GM06990 (cell line): ENCODE data around the gene MMP20.

Experiments
- DNase-seq: peaks from one replicate; pipeline ENCODE4 v3.0.0-alpha.2; 2011; ENCODE audit not compliant: insufficient read length; ENCODE audit errors: extremely low read depth
- H3K27me3 ChIP-seq: replicated peaks from 2 replicates; pipeline ENCODE4 v1.6.0; 2011; ENCODE audit warnings: low read length; ENCODE audit not compliant: control insufficient read depth, insufficient read depth
- H3K36me3 ChIP-seq: 2 replicates; pipeline ENCODE4 v1.5.1; 2011; ENCODE audit warnings: low read length; ENCODE audit not compliant: control insufficient read depth, insufficient read depth
- H3K4me3 ChIP-seq: replicated peaks from 2 replicates; pipeline ENCODE4 v1.5.1; 2011; ENCODE audit warnings: low read depth, mild to moderate bottlenecking, control low read depth, low read length
- CTCF ChIP-seq: IDR thresholded peaks from 2 replicates; pipeline ENCODE4 v1.5.1; 2011; ENCODE audit warnings: low read length, control low read depth, mild to moderate bottlenecking, inconsistent platforms; ENCODE audit not compliant: insufficient read depth, poor library complexity, severe bottlenecking

MMP20 gene

GRCh38 chr11:102625177-102625576 is at the start of gene MMP20:
Gene MMP20, minus strand, starts transcription at chr11:102625332. Its CDS starts 13 bp downstream, at chr11:102625319.
- Histone ChIP-seq H3K4me3 (no peak within 1 kb of the TSS), H3K27me3 (peaks cover 2% of the 10 kb centered on the region), H3K36me3 (no peaks in the 10 kb centered on the region)
- TF ChIP-seq CTCF: no peak
- no peak for DNase-seq

- TF ChIP-seq CTCF: no peak
- Histone ChIP-seq H3K4me3 (no peak overlapping the region), H3K36me3 (no peaks in the 10 kb centered on the region), H3K27me3 (no peaks in the 10 kb centered on the region)
- DNase-seq: no peak
Measured at GRCh38 chr11:102669664-102670063, 44.5 kb upstream of the MMP20 start.

- no peaks in the 10 kb centered on the region; the same call in 1 of the 2 replicates for H3K27me3 ChIP-seq
- no peak overlapping the region for H3K4me3 ChIP-seq
- TF ChIP-seq CTCF: peak; percentile 89
- no peak for DNase-seq
- no peaks in the 10 kb centered on the region for H3K36me3 ChIP-seq
Measured at GRCh38 chr11:102666331-102666957, 41.3 kb upstream of the MMP20 start.

GRCh38 chr11:102664001-102664752 is 39.0 kb upstream of the MMP20 start:
- Histone ChIP-seq H3K4me3 (no peak overlapping the region), H3K27me3 (no peaks in the 10 kb centered on the region; the same call in none of the 2 replicates), H3K36me3 (no peaks in the 10 kb centered on the region)
- no peak for DNase-seq
- TF ChIP-seq CTCF: peak; percentile 67

GRCh38 chr11:102662607-102663006 is 37.5 kb upstream of the MMP20 start:
- no peak overlapping the region for H3K4me3 ChIP-seq
- no peaks in the 10 kb centered on the region for H3K36me3 ChIP-seq
- no peak for TF ChIP-seq CTCF
- DNase-seq: no peak
- H3K27me3 ChIP-seq: no peaks in the 10 kb centered on the region; the same call in none of the 2 replicates
